GM12878 (cell line): Measurements from ENCODE around the gene RAB44.

Source experiments
- CEBPB ChIP-seq, 2 experiments: fragments of 150-350 bp in 1 of 2; IDR thresholded peaks; 2 replicates each; pipeline ENCODE4 v1.6.1; 2012 to 2014; ENCODE audit warnings: low read depth in 2 of 2, low read length in 2 of 2, borderline replicate concordance in 1 of 2, inconsistent platforms in 1 of 2
- CHD2 ChIP-seq: IDR thresholded peaks from 2 replicates; pipeline ENCODE4 v1.6.1; 2011; ENCODE audit warnings: low read depth, low read length, improper control_type of control experiment, borderline replicate concordance
- CTCF ChIP-seq, 3 experiments: IDR thresholded peaks in 2 of 3; conservative IDR thresholded peaks in 1 of 3; 2 replicates each; pipeline ENCODE4 v1.5.1; 2011; ENCODE audit warnings: low read depth in 3 of 3, low read length in 3 of 3, mild to moderate bottlenecking in 3 of 3, control low read depth in 2 of 3, moderate library complexity in 2 of 3, inconsistent platforms in 1 of 3, mixed read lengths in 1 of 3; ENCODE audit not compliant: control insufficient read depth in 2 of 3, insufficient read depth in 1 of 3; ENCODE audit errors: extremely low read depth in 1 of 3
- EGR1 ChIP-seq, 2 experiments: IDR thresholded peaks; 1 replicate in 1 of 2; 2 replicates in 1 of 2; pipeline ENCODE4 v1.6.1; 2011 to 2012; ENCODE audit warnings: low read depth in 2 of 2, low read length in 2 of 2, borderline replicate concordance in 1 of 2, mild to moderate bottlenecking in 1 of 2, moderate library complexity in 1 of 2
- POLR2A ChIP-seq: IDR thresholded peaks from 2 replicates; pipeline ENCODE4 v1.6.1; 2011; ENCODE audit warnings: low read depth, mild to moderate bottlenecking, low read length

GRCh38 chr6:36698196-36698595 lies 570 bp downstream of the RAB44 start:
- TF ChIP-seq CTCF (IDR thresholded peaks at IDR 0.05 in 2 of 3, conservative IDR thresholded peaks at IDR 0.05 in 1 of 3; ENCODE audit: control insufficient read depth in 2 of 3, extremely low read depth in 1 of 3, insufficient read depth in 1 of 3, low read depth in 3 of 3, low read length in 3 of 3) (no peak), EGR1 (IDR thresholded peaks at IDR 0.05; ENCODE audit: borderline replicate concordance in 1 of 2, low read depth in 2 of 2, low read length in 2 of 2) (no peak), POLR2A (no peak), CEBPB (IDR thresholded peaks at IDR 0.05; ENCODE audit: borderline replicate concordance in 1 of 2, low read depth in 2 of 2, low read length in 2 of 2) (no peak), CHD2 (no peak)
